GM12891 (cell line): ENCODE results near the gene CD59.
"Not testable (repeated sequence)": the region's sequence is repeated elsewhere in the genome, so short reads cannot be mapped to it uniquely, and the experiment has no call there.

ENCODE experiments used
- DNase-seq: peaks from one replicate; pipeline ENCODE4 v3.0.0; 2011; ENCODE audit warnings: low spot score; ENCODE audit not compliant: insufficient read length
- FAIRE-seq: peaks from 2 replicates; lab custom pipeline; 2011; peaks lifted over from hg19 to GRCh38; lab: Jason Lieb, UNC
- PAX5 ChIP-seq: IDR thresholded peaks from 2 replicates; pipeline ENCODE4 v1.6.1; 2011; ENCODE audit warnings: low read length, moderate library complexity, mild to moderate bottlenecking; ENCODE audit not compliant: insufficient read depth, severe bottlenecking
- POLR2A ChIP-seq: IDR thresholded peaks from 2 replicates; pipeline ENCODE4 v1.6.1; 2011; ENCODE audit warnings: low read depth, low read length, control low read depth
- POLR2AphosphoS5 ChIP-seq: IDR thresholded peaks from 2 replicates; pipeline ENCODE4 v1.6.1; 2011; ENCODE audit warnings: low read depth, low read length, control low read depth
- POU2F2 ChIP-seq: IDR thresholded peaks from 2 replicates; pipeline ENCODE4 v1.6.1; 2011; ENCODE audit warnings: low read depth, mild to moderate bottlenecking, control low read depth, low read length, moderate library complexity
- SPI1 ChIP-seq: IDR thresholded peaks from 2 replicates; pipeline ENCODE4 v1.6.1; 2011; ENCODE audit warnings: low read depth, low read length, control low read depth
- TAF1 ChIP-seq: IDR thresholded peaks from 2 replicates; pipeline ENCODE4 v1.6.1; 2011; ENCODE audit warnings: low read depth, low read length, control low read depth

CD59 gene

GRCh38 chr11:33669598-33670249 is 66.5 kb downstream of the CD59 start:
- FAIRE-seq (no peak), DNase-seq (no peak)
- TF ChIP-seq SPI1, result no peak
- TF ChIP-seq POLR2AphosphoS5, result no peak
- no peak for TF ChIP-seq POLR2A
- no peak for TF ChIP-seq TAF1
- no peak for TF ChIP-seq PAX5
- no peak for TF ChIP-seq POU2F2

GRCh38 chr11:33668951-33669596 is 67.1 kb downstream of the CD59 start:
- TF ChIP-seq POLR2A (no peak), POU2F2 (no peak), TAF1 (no peak), PAX5 (no peak), SPI1 (no peak), POLR2AphosphoS5 (no peak)
- DNase-seq, result no peak
- peak; percentile 5 for FAIRE-seq

- FAIRE-seq (no peak), DNase-seq (no peak)
- TF ChIP-seq PAX5, result no peak
- TF ChIP-seq POLR2A, result no peak
- no peak for TF ChIP-seq TAF1
- TF ChIP-seq POLR2AphosphoS5, result no peak
- TF ChIP-seq SPI1, result no peak
- no peak for TF ChIP-seq POU2F2
Measured at GRCh38 chr11:33668468-33668825, 67.8 kb downstream of the CD59 start.

- TF ChIP-seq PAX5 (no peak), POLR2AphosphoS5 (no peak), SPI1 (no peak), TAF1 (no peak), POLR2A (no peak), POU2F2 (no peak)
- no peak for DNase-seq
- no peak for FAIRE-seq
Measured at GRCh38 chr11:33667819-33668467, 68.3 kb downstream of the CD59 start.

GRCh38 chr11:33665350-33666106 is 70.7 kb downstream of the CD59 start:
- no peak for TF ChIP-seq POLR2AphosphoS5
- no peak for TF ChIP-seq PAX5
- TF ChIP-seq POLR2A, result no peak
- TF ChIP-seq TAF1, result no peak
- no peak for TF ChIP-seq POU2F2
- TF ChIP-seq SPI1, result no peak
- FAIRE-seq, result no peak

GRCh38 chr11:33664827-33665226 is 71.4 kb downstream of the CD59 start:
- TF ChIP-seq PAX5 (no peak), POLR2A (no peak), POU2F2 (no peak), TAF1 (no peak), SPI1 (no peak), POLR2AphosphoS5 (no peak)
- DNase-seq, result no peak
- FAIRE-seq, result no peak

More at GRCh38 chr11:33665350-33666106, 70.7 kb downstream of the CD59 start:
- DNase-seq, result no peak

GRCh38 chr11:33664166-33664565 is 72.1 kb downstream of the CD59 start:
- FAIRE-seq, result no peak
- TF ChIP-seq POLR2A (no peak), TAF1 (no peak), POLR2AphosphoS5 (no peak), SPI1 (no peak), POU2F2 (no peak), PAX5 (no peak)
- no peak for DNase-seq

GRCh38 chr11:33663121-33663520 is 73.1 kb downstream of the CD59 start:
- FAIRE-seq, result no peak
- no peak for TF ChIP-seq PAX5
- TF ChIP-seq POLR2A, result no peak
- no peak for TF ChIP-seq TAF1
- TF ChIP-seq SPI1, result no peak
- no peak for TF ChIP-seq POU2F2
- no peak for TF ChIP-seq POLR2AphosphoS5
- DNase-seq, result no peak

- FAIRE-seq, DNase-seq: not testable (repeated sequence)
Measured at GRCh38 chr11:33661526-33661925, 74.7 kb downstream of the CD59 start.
